ENCODE results near the gene PANK4.

DNA sequence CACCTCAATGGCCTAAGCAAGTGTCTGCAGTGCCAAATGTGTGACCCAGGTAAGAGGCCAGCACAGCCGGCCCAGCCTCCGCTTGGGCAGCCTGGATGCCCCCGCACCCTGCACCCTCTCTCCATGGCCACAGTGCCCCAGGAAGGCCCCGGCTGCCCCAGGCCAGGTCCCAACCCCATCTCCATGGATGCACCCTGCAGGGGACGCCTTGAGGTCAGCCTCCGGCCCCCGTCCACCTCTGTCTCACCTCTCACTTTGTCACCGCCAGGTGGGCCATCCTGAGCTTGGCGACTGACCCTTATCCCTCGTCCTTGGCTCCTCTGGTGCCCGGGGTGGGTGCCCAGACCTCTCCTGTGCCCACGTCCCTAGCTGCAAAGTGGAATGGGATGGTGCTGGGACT, 32.0 kb upstream of the PANK4 start:
- TF ChIP-seq, protein P1, sequence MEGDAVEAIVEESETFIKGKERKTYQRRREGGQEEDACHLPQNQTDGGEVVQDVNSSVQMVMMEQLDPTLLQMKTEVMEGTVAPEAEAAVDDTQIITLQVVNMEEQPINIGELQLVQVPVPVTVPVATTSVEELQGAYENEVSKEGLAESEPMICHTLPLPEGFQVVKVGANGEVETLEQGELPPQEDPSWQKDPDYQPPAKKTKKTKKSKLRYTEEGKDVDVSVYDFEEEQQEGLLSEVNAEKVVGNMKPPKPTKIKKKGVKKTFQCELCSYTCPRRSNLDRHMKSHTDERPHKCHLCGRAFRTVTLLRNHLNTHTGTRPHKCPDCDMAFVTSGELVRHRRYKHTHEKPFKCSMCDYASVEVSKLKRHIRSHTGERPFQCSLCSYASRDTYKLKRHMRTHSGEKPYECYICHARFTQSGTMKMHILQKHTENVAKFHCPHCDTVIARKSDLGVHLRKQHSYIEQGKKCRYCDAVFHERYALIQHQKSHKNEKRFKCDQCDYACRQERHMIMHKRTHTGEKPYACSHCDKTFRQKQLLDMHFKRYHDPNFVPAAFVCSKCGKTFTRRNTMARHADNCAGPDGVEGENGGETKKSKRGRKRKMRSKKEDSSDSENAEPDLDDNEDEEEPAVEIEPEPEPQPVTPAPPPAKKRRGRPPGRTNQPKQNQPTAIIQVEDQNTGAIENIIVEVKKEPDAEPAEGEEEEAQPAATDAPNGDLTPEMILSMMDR (IDR thresholded peaks at IDR 0.05): no peak
- TF ChIP-seq POLR2A (IDR thresholded peaks at IDR 0.05): no peak

Measured in body of pancreas (tissue), 4 donors.